GM06990 (cell line): ENCODE data around the gene DENND1A.

Source experiments
- DNase-seq: peaks from one replicate; pipeline ENCODE4 v3.0.0-alpha.2; 2011; ENCODE audit not compliant: insufficient read length; ENCODE audit errors: extremely low read depth
- H3K27me3 ChIP-seq: replicated peaks from 2 replicates; pipeline ENCODE4 v1.6.0; 2011; ENCODE audit warnings: low read length; ENCODE audit not compliant: control insufficient read depth, insufficient read depth
- H3K36me3 ChIP-seq: 2 replicates; pipeline ENCODE4 v1.5.1; 2011; ENCODE audit warnings: low read length; ENCODE audit not compliant: control insufficient read depth, insufficient read depth
- H3K4me3 ChIP-seq: replicated peaks from 2 replicates; pipeline ENCODE4 v1.5.1; 2011; ENCODE audit warnings: low read depth, mild to moderate bottlenecking, control low read depth, low read length
- TF ChIP-seq, protein P1 (sequence below): IDR thresholded peaks from 2 replicates; pipeline ENCODE4 v1.5.1; 2011; ENCODE audit warnings: low read length, control low read depth, mild to moderate bottlenecking, inconsistent platforms; ENCODE audit not compliant: insufficient read depth, poor library complexity, severe bottlenecking

The DENND1A gene

GRCh38 chr9:123835821-123836220 lies 94.1 kb downstream of the DENND1A start:
- H3K4me3 ChIP-seq = no peak overlapping the region
- no peaks in the 10 kb centered on the region for H3K36me3 ChIP-seq
- DNase-seq = no peak
- TF ChIP-seq, protein P1, sequence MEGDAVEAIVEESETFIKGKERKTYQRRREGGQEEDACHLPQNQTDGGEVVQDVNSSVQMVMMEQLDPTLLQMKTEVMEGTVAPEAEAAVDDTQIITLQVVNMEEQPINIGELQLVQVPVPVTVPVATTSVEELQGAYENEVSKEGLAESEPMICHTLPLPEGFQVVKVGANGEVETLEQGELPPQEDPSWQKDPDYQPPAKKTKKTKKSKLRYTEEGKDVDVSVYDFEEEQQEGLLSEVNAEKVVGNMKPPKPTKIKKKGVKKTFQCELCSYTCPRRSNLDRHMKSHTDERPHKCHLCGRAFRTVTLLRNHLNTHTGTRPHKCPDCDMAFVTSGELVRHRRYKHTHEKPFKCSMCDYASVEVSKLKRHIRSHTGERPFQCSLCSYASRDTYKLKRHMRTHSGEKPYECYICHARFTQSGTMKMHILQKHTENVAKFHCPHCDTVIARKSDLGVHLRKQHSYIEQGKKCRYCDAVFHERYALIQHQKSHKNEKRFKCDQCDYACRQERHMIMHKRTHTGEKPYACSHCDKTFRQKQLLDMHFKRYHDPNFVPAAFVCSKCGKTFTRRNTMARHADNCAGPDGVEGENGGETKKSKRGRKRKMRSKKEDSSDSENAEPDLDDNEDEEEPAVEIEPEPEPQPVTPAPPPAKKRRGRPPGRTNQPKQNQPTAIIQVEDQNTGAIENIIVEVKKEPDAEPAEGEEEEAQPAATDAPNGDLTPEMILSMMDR = no peak
- no peaks in the 10 kb centered on the region for H3K27me3 ChIP-seq

- TF ChIP-seq, protein P1 = no peak
- Histone ChIP-seq H3K27me3 (no peaks in the 10 kb centered on the region), H3K4me3 (no peak overlapping the region), H3K36me3 (no peaks in the 10 kb centered on the region)
- peak; percentile 36 for DNase-seq
These were observed 94.9 kb downstream of the DENND1A start for GRCh38 chr9:123834889-123835562.

GRCh38 chr9:123834218-123834888 lies 95.6 kb downstream of the DENND1A start:
- no peak for DNase-seq

GRCh38 chr9:123832858-123833650 lies 96.9 kb downstream of the DENND1A start:
- no peaks in the 10 kb centered on the region for H3K27me3 ChIP-seq
- H3K36me3 ChIP-seq = no peaks in the 10 kb centered on the region
- H3K4me3 ChIP-seq = no peak overlapping the region
- TF ChIP-seq, protein P1 = no peak
- no peak for DNase-seq

More at GRCh38 chr9:123834218-123834888, 95.6 kb downstream of the DENND1A start:
- TF ChIP-seq, protein P1 = no peak
- Histone ChIP-seq H3K27me3 (no peaks in the 10 kb centered on the region), H3K4me3 (no peak overlapping the region), H3K36me3 (no peaks in the 10 kb centered on the region)

DNA sequence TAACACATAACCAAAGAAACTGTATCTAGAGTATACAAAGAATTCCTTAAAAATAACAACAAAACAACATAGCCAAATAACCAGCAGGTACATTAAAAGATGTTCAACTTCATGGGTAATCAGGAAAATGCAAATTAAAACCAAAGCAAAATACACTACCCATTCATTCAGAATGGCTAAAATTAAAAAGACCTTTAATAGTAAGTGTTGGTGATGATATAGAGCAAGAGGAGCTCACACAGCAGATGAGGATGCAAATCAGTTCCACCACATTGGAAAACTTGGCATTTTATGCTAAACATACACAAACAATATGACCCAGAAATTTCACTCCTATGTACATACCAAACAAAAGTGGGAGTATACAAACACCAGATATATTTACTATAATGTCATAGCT lies 97.8 kb downstream of the DENND1A start:
- H3K36me3 ChIP-seq = no peaks in the 10 kb centered on the region
- no peak overlapping the region for H3K4me3 ChIP-seq
- H3K27me3 ChIP-seq = no peaks in the 10 kb centered on the region
- TF ChIP-seq, protein P1 = no peak
- DNase-seq = no peak
